PFSK-1 (cell line): ENCODE measurements around the gene IL34.

Source experiments
- FOXP2 ChIP-seq: optimal IDR thresholded peaks from 2 replicates; pipeline ENCODE3; 2011; ENCODE audit warnings: borderline replicate concordance, control low read depth, inconsistent platforms; ENCODE audit not compliant: insufficient read depth; ENCODE audit errors: extremely low read length, extremely low read depth
- POLR2AphosphoS5 ChIP-seq: IDR thresholded peaks from 2 replicates; pipeline ENCODE4 v1.6.1; 2012; ENCODE audit warnings: low read depth, mild to moderate bottlenecking, control low read depth, low read length, moderate library complexity
- REST ChIP-seq, 2 experiments: IDR thresholded peaks; 2 replicates each; pipeline versions ENCODE4 v1.6.1 to v1.8.0; 2011 to 2012; ENCODE audit warnings: low read depth in 2 of 2, low read length in 2 of 2, control low read depth in 1 of 2, inconsistent platforms in 1 of 2, mild to moderate bottlenecking in 1 of 2, moderate library complexity in 1 of 2; ENCODE audit not compliant: insufficient read depth in 1 of 2
- SIN3A ChIP-seq: IDR thresholded peaks from 2 replicates; pipeline ENCODE4 v1.6.1; 2012; ENCODE audit warnings: mild to moderate bottlenecking, low read length, moderate library complexity, borderline replicate concordance; ENCODE audit not compliant: insufficient read depth
- TAF1 ChIP-seq: IDR thresholded peaks from 2 replicates; pipeline ENCODE4 v1.6.1; 2012; ENCODE audit warnings: low read length, control low read depth, borderline replicate concordance; ENCODE audit not compliant: insufficient read depth

Gene IL34

GRCh38 chr16:70638814-70639792 is 7.3 kb upstream of the IL34 start:
- no peak for TF ChIP-seq POLR2AphosphoS5
- TF ChIP-seq REST (IDR thresholded peaks at IDR 0.05; ENCODE audit: insufficient read depth in 1 of 2, low read depth in 2 of 2, low read length in 2 of 2) = no peak
- no peak for TF ChIP-seq SIN3A
- TF ChIP-seq FOXP2 = no peak
- no peak for TF ChIP-seq TAF1

- TF ChIP-seq POLR2AphosphoS5 (no peak), SIN3A (no peak), TAF1 (no peak), FOXP2 (no peak), REST (IDR thresholded peaks at IDR 0.05; ENCODE audit: insufficient read depth in 1 of 2, low read depth in 2 of 2, low read length in 2 of 2) (no peak)
These were observed 3.7 kb upstream of the IL34 start for GRCh38 chr16:70642633-70643032.

- no peak for TF ChIP-seq FOXP2
- TF ChIP-seq SIN3A = no peak
- no peak for TF ChIP-seq POLR2AphosphoS5
- TF ChIP-seq TAF1 = no peak
- TF ChIP-seq REST (IDR thresholded peaks at IDR 0.05; ENCODE audit: insufficient read depth in 1 of 2, low read depth in 2 of 2, low read length in 2 of 2) = no peak
These were observed 1.4 kb upstream of the IL34 start for GRCh38 chr16:70644763-70645597.

- TF ChIP-seq POLR2AphosphoS5 = no peak
- no peak for TF ChIP-seq FOXP2
- no peak for TF ChIP-seq REST (IDR thresholded peaks at IDR 0.05; ENCODE audit: insufficient read depth in 1 of 2, low read depth in 2 of 2, low read length in 2 of 2)
- no peak for TF ChIP-seq TAF1
- TF ChIP-seq SIN3A = no peak
These were observed 1.3 kb downstream of the IL34 start for GRCh38 chr16:70647441-70648359.
